ENCODE data around the gene KLK5. TPM values are rescaled to one million over a fixed set of nuclear protein-coding genes. Genes with fewer than 3 reads are reported as not detected.

KLK5 gene
- total RNA-seq, 4 donors from 2014 or later, result not detected

GRCh38 chr19:50933640-50934039 lies 19.2 kb downstream of the KLK5 start:
- peaks cover 0 to 51% (median 0%) of the 10 kb centered on the region in 4 donors for H3K27me3 ChIP-seq
- H3K9me3 ChIP-seq, result no peaks in the 10 kb centered on the region
- H3K27ac ChIP-seq (replicated peaks in 1 of 4), result no peak overlapping the region
- no peaks in the 10 kb centered on the region for H3K36me3 ChIP-seq
- DNase-seq (ENCODE audit: extremely low spot score), result no peak
- TF ChIP-seq EP300 (IDR thresholded peaks at IDR 0.05) (no peak), POLR2AphosphoS5 (IDR thresholded peaks at IDR 0.05) (no peak), CTCF (IDR thresholded peaks at IDR 0.05) (no peak), POLR2A (IDR thresholded peaks at IDR 0.05; ENCODE audit: low read depth) (no peak)
- H3K4me1 ChIP-seq, result no peaks in the 10 kb centered on the region
- WGBS, result 66% methylated on average over 8 of the region's 8 CpGs
- intact Hi-C loops (cut with DNase I), result no loop called here
- H3K4me3 ChIP-seq, result no peak overlapping the region

DNA sequence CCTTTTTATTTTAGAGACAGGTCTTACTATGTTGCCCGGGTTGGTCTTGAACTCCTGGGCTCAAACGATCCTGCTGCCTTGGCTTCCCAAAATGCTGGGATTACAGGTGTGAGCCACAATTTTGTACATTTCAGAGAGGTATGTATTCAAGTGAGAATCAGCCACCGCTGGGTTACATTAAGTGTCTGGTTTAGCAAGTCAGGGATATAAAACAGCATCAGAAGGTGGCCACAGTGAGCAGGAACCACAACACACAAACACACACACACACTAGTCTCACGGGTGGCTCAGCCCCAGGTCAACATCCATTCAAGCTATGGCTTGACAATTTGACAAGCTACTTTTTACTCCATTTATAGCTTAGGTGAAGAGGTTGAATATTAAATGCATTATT lies 20.2 kb downstream of the KLK5 start:
- no peak for DNase-seq (ENCODE audit: extremely low spot score)
- WGBS, result 66% methylated on average over 4 of the region's 4 CpGs
- Histone ChIP-seq H3K36me3 (no peaks in the 10 kb centered on the region), H3K27ac (replicated peaks in 1 of 4) (no peak overlapping the region), H3K27me3 (peaks cover 0 to 52% (median 0%) of the 10 kb centered on the region in 4 donors), H3K9me3 (no peaks in the 10 kb centered on the region), H3K4me3 (no peak overlapping the region), H3K4me1 (no peaks in the 10 kb centered on the region)
- TF ChIP-seq POLR2A (IDR thresholded peaks at IDR 0.05; ENCODE audit: low read depth) (no peak), POLR2AphosphoS5 (IDR thresholded peaks at IDR 0.05) (no peak), EP300 (IDR thresholded peaks at IDR 0.05) (no peak), CTCF (IDR thresholded peaks at IDR 0.05) (no peak)
- intact Hi-C loops (cut with DNase I), result no loop called here

GRCh38 chr19:50932018-50932689 lies 20.7 kb downstream of the KLK5 start:
- Histone ChIP-seq H3K4me1 (no peaks in the 10 kb centered on the region), H3K36me3 (no peaks in the 10 kb centered on the region), H3K27me3 (peaks cover 0 to 58% (median 0%) of the 10 kb centered on the region in 4 donors), H3K4me3 (no peak overlapping the region), H3K27ac (replicated peaks in 1 of 4) (no peak overlapping the region), H3K9me3 (no peaks in the 10 kb centered on the region)
- 86% methylated on average over 11 of the region's 11 CpGs for WGBS
- DNase-seq (ENCODE audit: extremely low spot score), result no peak
- no peak for TF ChIP-seq EP300 (IDR thresholded peaks at IDR 0.05)
- TF ChIP-seq POLR2A (IDR thresholded peaks at IDR 0.05; ENCODE audit: low read depth), result no peak
- TF ChIP-seq POLR2AphosphoS5 (IDR thresholded peaks at IDR 0.05), result no peak
- TF ChIP-seq CTCF (IDR thresholded peaks at IDR 0.05), result no peak
- intact Hi-C loops (cut with DNase I), result no loop called here

DNA sequence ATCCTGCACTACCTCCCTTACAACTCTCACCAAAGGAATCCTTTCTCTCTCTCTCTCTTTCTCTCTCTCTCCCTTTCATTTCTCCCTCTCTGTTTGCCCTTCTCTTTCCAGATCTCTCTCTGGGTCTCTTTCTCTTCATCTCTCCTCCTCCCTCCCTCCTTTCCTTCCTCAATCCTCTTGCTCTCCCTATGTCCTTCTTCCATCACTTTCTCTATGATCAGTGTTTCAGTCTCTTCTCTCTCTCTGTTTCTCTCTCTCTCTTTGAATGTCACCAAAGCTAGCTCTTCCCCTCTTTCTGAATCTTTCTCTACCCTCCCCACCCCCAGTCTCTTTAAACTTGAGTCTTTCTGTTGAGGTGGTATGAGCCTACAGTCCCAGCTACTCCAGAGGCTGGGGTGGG lies 21.8 kb downstream of the KLK5 start:
- intact Hi-C loops (cut with DNase I), result no loop called here
- H3K4me1 ChIP-seq, result no peaks in the 10 kb centered on the region
- peaks cover 0 to 64% (median 0%) of the 10 kb centered on the region in 4 donors for H3K27me3 ChIP-seq
- no peak for DNase-seq (ENCODE audit: extremely low spot score)
- H3K27ac ChIP-seq (replicated peaks in 1 of 4), result no peak overlapping the region
- no peak overlapping the region for H3K4me3 ChIP-seq
- no peak for TF ChIP-seq CTCF (IDR thresholded peaks at IDR 0.05)
- TF ChIP-seq EP300 (IDR thresholded peaks at IDR 0.05), result no peak
- TF ChIP-seq POLR2A (IDR thresholded peaks at IDR 0.05; ENCODE audit: low read depth), result no peak
- TF ChIP-seq POLR2AphosphoS5 (IDR thresholded peaks at IDR 0.05), result no peak
- no peaks in the 10 kb centered on the region for H3K9me3 ChIP-seq
- H3K36me3 ChIP-seq, result no peaks in the 10 kb centered on the region

DNA sequence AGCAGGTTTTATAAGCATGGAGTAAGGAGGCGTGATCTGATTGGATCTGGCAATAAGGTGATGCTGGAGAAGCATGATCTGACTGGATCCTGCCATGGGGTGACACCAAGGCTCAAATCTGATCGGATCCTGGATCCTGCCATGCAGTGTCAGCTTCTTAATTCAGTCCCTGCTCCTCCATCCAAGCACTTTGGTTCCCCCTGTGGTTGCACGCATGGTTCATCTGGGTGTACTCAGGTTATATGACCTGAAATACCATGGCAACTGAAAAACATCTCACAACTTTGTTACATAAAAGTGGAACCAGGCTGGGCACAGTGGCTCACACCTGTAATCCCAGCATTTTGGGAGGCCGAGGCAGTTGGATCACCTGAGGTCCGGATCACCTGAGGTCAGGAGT lies 24.0 kb downstream of the KLK5 start:
- intact Hi-C loops (cut with DNase I), result no loop called here
- no peak for DNase-seq (ENCODE audit: extremely low spot score)
- H3K36me3 ChIP-seq, result no peaks in the 10 kb centered on the region
- no peaks in the 10 kb centered on the region for H3K9me3 ChIP-seq
- peaks cover 0 to 82% (median 0%) of the 10 kb centered on the region in 4 donors for H3K27me3 ChIP-seq
- no peak overlapping the region for H3K27ac ChIP-seq (replicated peaks in 1 of 4)
- 78% methylated on average over 5 of the region's 5 CpGs for WGBS
- TF ChIP-seq CTCF (IDR thresholded peaks at IDR 0.05) (no peak), EP300 (IDR thresholded peaks at IDR 0.05) (no peak), POLR2AphosphoS5 (IDR thresholded peaks at IDR 0.05) (no peak), POLR2A (IDR thresholded peaks at IDR 0.05; ENCODE audit: low read depth) (no peak)
- no peaks in the 10 kb centered on the region for H3K4me1 ChIP-seq
- H3K4me3 ChIP-seq, result no peak overlapping the region

Measured in esophagus muscularis mucosa (tissue), 4 donors.